SW480 (cell line): ENCODE measurements around the gene DIP2B.
"Not testable (repeated sequence)": the region's sequence is repeated elsewhere in the genome, so short reads cannot be mapped to it uniquely, and the experiment has no call there.

Source experiments
- DNase-seq: peaks from one replicate; pipeline ENCODE4 v3.0.0-alpha.2; 2016; ENCODE audit warnings: low spot score

Gene DIP2B

GRCh38 chr12:50520416-50521207, 15.8 kb downstream of the DIP2B start:
- DNase-seq: no peak

- not testable (repeated sequence) for DNase-seq
Observed at GRCh38 chr12:50521781-50522180, 17.0 kb downstream of the DIP2B start.

- no peak for DNase-seq
Observed at GRCh38 chr12:50523772-50524171, 19.0 kb downstream of the DIP2B start.

GRCh38 chr12:50524621-50525020, 19.8 kb downstream of the DIP2B start:
- DNase-seq: no peak

- no peak for DNase-seq
Observed at GRCh38 chr12:50525422-50525821, 20.6 kb downstream of the DIP2B start.

GRCh38 chr12:50527359-50527726, 22.6 kb downstream of the DIP2B start:
- DNase-seq: no peak

- no peak for DNase-seq
Observed at GRCh38 chr12:50528800-50529199, 24.0 kb downstream of the DIP2B start.

- DNase-seq: no peak
Observed at GRCh38 chr12:50529345-50529744, 24.6 kb downstream of the DIP2B start.

GRCh38 chr12:50530532-50530931, 25.7 kb downstream of the DIP2B start:
- DNase-seq: no peak

- no peak for DNase-seq
Observed at GRCh38 chr12:50533203-50533584, 28.4 kb downstream of the DIP2B start.

- no peak for DNase-seq
Observed at GRCh38 chr12:50533971-50534370, 29.2 kb downstream of the DIP2B start.

GRCh38 chr12:50536831-50537537, 32.2 kb downstream of the DIP2B start:
- DNase-seq: no peak

- DNase-seq: peak; percentile 55
Observed at GRCh38 chr12:50537538-50537919, 32.7 kb downstream of the DIP2B start.

- no peak for DNase-seq
Observed at GRCh38 chr12:50538182-50538581, 33.4 kb downstream of the DIP2B start.

GRCh38 chr12:50541139-50541538, 36.4 kb downstream of the DIP2B start:
- DNase-seq: no peak

GRCh38 chr12:50542448-50542847, 37.7 kb downstream of the DIP2B start:
- DNase-seq: peak; percentile 86

- not testable (repeated sequence) for DNase-seq
Observed at GRCh38 chr12:50543188-50543587, 38.4 kb downstream of the DIP2B start.

- no peak for DNase-seq
Observed at GRCh38 chr12:50545213-50545612, 40.4 kb downstream of the DIP2B start.

GRCh38 chr12:50545786-50546185, 41.0 kb downstream of the DIP2B start:
- DNase-seq: no peak

GRCh38 chr12:50546441-50547318, 41.9 kb downstream of the DIP2B start:
- DNase-seq: no peak

- DNase-seq: no peak
Observed at GRCh38 chr12:50547742-50548141, 43.0 kb downstream of the DIP2B start.

GRCh38 chr12:50549885-50550284, 45.1 kb downstream of the DIP2B start:
- DNase-seq: no peak
